ENCODE measurements around the gene KCMF1.

- no peak for TF ChIP-seq EP300 (IDR thresholded peaks at IDR 0.05; ENCODE audit: low read depth)
- no peak for TF ChIP-seq CTCF (IDR thresholded peaks at IDR 0.05)
- no peak for TF ChIP-seq POLR2A (IDR thresholded peaks at IDR 0.05)
- no peak for TF ChIP-seq POLR2AphosphoS5 (IDR thresholded peaks at IDR 0.05)
Measured at GRCh38 chr2:84938194-84938879, 32.6 kb upstream of the KCMF1 start.

All from transverse colon (tissue), 4 donors.